Stimulated activated CD8-positive, alpha-beta memory T cell treated with anti-CD3 and anti-CD28 coated beads, Interleukin-12 subunit alpha, Interleukin-12 subunit beta, amount 100 ng/mL, for 24 hours (primary cell): Measurements from ENCODE around the gene NARF.
"Not testable (repeated sequence)": the region's sequence is repeated elsewhere in the genome, so short reads cannot be mapped to it uniquely, and the experiment has no call there.

Experiments used
- DNase-seq: peaks from one replicate; pipeline ENCODE4 v3.0.0-alpha.2; 2020; ENCODE audit errors: extremely low read depth

NARF gene

DNA sequence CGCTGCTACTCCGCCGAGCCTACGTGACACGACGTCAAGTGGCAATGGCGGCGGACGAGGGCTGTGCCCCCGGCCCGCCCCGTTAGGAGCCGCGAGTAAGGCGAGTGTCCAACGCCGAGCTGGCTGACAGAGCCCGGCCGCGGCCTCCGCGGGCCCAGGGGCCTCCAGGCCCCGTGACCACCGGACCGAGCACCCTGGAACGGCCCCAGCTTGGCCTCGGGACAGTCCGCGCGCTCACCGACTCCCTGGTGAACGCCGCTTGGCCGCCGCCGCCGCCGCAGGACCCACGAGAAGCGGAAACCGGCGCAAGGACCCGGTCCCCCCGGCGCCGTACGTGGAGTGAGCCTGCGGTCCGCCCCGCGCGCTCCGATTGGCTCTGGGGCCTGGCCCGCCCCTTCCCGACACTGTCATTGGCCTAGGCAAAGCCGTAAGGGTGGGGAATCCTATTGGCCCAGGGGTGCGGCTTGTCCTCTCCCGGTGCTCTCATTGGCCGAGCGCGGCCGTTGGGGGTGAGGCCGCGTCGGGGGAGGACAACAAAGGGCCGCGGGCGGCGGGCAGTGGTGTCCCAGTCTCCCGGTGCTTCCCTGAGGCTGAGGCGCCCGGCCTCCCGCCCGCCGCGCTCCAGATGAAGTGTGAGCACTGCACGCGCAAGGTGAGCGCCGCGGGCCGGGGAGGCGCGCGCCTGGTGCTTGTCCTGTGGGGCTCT is at the start of gene NARF:
Gene NARF (plus strand): TSS at position 563 of the 706 bp plus-strand sequence. CDS start 63 bp downstream, at position 626.
- DNase-seq: peak; percentile 95

DNA sequence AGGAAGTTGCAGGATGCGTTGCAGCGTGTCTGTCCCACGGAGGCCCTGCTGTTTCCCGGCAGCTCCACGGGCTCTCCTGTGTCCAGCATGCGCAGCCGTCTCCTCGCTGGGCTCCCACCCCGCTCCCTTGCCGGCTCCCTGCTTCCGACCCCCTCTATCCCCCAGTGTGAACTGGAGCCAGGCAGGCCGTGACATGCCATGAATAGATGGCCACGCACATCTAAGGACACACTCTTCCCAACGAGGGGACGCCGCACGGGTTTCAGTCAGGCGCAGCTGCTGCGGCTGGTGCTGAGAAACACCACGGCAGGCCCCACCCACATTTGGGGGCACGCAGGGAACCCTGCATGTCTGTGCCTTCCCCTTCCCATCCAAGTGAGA is 49.6 kb upstream of the NARF start:
- no peak for DNase-seq

GRCh38 chr17:82410014-82410716 is 48.4 kb upstream of the NARF start:
- DNase-seq: no peak

GRCh38 chr17:82411396-82412053 is 47.0 kb upstream of the NARF start:
- DNase-seq: no peak

GRCh38 chr17:82412081-82412480 is 46.5 kb upstream of the NARF start:
- not testable (repeated sequence) for DNase-seq

GRCh38 chr17:82412535-82413520 is 45.7 kb upstream of the NARF start:
- DNase-seq: no peak

DNA sequence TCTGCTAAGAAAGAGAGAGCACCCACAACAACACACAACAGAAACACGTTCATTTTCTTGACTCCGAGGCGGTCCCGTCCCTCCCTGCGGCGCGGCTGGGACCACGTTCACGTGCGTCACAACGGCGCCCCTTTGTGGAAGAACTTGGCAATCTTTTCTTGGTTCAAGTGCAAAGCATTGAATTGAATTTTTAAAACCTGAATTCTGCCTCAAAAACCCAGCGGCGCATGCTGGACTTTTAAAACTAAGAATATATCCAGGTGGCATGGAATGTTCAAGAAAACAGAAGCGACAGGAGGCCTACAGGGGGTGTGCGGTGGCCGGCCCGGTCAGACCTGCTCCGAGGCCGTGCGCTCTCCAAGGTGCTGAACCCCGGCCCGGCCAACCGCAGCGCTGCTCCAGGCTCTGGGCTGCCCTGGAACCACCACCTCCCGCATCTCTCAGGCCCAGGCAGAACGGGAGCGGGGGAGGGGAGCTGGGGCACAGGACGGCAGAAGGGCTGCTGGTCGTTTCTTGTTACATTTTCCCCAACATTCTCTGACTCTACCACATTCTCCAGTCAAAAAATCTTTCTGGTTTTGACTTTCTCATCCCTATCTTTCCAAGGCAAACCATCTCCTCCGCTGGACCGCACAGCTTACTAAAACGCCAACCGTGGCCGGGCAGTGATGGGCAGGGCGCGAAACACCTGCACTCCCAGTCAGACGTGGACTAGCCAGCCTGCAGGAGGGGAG is 43.8 kb upstream of the NARF start:
- peak; percentile 31 for DNase-seq

GRCh38 chr17:82415336-82415735 is 43.2 kb upstream of the NARF start:
- no peak for DNase-seq

DNA sequence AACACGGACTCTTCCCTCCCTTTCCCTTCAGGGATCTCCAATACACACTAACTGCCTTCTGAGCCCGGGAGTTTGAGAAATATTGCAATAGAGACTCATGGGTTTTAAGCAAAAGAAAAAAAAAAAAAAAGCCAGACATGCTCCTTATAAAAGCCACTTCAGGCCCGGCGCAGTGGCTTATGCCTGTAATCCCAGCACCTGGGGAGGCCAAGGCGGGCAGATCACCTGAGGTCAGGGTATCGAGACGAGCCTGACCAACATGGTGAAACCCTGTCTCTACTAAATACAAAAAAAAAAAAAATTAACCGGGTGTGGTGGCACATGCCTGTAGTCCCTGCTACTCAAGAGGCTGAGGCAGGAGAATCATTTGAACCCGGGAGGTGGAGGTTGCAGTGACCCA is 42.8 kb upstream of the NARF start:
- DNase-seq: no peak

- no peak for DNase-seq
These were observed 42.3 kb upstream of the NARF start for GRCh38 chr17:82416264-82416663.

GRCh38 chr17:82416771-82417170 is 41.8 kb upstream of the NARF start:
- no peak for DNase-seq

- DNase-seq: peak; percentile 62
These were observed 40.2 kb upstream of the NARF start, which contains the start of the genes HEXD and OGFOD3 for GRCh38 chr17:82418001-82418986. HEXD (plus strand) TSS chr17:82418347; CDS start chr17:82419800, 1,453 bp downstream. OGFOD3 (minus strand) TSS chr17:82418586; CDS start chr17:82418485, 101 bp downstream.

DNA sequence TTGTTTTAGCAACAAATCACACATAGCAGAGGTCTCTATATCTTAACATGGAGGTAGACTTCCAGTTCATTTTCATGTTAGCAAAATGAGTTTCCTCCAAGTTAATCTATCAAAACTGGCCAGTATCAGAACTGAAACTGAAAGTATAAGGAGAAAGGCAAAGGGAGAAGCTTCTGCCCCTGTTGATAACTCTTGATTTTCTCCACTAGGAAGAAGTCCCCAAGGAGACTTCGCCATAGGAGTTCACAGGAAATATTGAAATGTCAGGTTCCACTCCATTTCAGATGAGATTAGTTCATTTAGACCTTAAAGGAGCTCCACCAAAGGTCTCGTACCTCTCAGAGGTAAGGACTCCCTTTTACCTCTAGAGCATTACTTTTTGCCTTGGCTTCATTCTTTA is 39.0 kb upstream of the NARF start:
- no peak for DNase-seq

- no peak for DNase-seq
These were observed 34.3 kb upstream of the NARF start for GRCh38 chr17:82424001-82424862.

DNA sequence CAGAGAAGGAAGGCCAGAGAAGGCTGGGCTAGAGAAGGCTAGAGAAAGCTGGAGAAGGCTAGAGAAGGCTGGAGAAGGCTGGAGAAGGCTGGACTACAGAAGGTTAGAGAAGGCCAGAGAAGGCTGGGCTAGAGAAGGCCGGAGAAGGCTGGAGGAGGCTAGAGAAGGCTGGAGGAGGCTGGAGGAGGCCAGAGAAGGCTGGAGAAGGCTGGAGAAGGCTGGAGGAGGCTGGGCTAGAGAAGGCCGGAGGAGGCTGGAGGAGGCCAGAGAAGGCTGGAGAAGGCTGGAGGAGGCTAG is 33.7 kb upstream of the NARF start:
- no peak for DNase-seq

DNA sequence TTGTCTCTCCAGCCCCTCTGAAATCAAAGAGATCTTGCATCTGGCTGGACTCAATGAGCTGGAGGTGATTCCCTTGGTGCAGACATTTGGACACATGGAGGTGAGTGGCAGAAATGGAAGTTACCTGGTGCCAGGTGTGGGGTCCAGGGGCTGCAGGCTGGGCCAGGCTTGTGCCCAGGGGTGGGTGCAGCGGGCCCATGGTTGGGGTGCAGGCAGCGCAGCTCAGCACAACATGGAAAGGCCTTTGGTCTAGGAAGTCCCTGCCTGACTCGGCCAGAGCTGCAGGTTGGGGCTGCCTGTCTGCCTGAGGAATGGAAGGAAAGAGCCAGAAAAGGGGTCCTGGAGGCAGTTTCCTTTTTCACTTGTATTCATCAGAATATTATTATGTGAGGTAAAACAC is 30.0 kb upstream of the NARF start:
- no peak for DNase-seq

DNA sequence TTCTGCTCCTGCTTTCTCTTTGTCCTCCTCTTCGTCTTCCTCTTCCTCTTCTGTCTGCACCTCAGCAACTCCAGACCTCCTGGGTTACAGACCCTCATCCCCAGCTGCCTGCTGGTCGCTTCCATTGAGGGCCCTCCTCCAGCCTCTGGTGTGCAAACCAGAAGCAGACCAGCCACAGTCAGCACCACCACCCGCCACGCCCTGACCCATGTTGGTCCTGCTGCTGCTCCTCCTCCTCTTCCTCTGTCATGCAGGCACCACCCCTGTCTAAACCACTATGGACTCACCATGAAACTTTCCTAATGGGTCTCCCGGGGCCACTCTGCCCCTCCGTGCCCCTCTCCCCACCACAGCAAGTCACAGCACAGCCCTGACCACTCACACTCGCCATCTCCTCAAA is 28.7 kb upstream of the NARF start:
- no peak for DNase-seq

- no peak for DNase-seq
These were observed 26.5 kb upstream of the NARF start for GRCh38 chr17:82432017-82432416.
